Psoas muscle (tissue), 8 donors: Measurements from ENCODE around the gene KCNT1. TPM values are rescaled to one million over a fixed set of nuclear protein-coding genes. Genes with fewer than 3 reads are reported as not detected.

Experiments
- ATAC-seq, 4 donors: fragments of 200-7000 bp; cut with Tn5 transposase; one replicate each; pipeline ENCODE4 v1.9.1; 2020; ENCODE audit warnings: moderate library complexity in 3 of 4, mild to moderate bottlenecking in 2 of 4
- DNase-seq, 2 donors: peaks; one replicate each; pipeline ENCODE4 v3.0.0-alpha.2; 2020
- H3K27ac ChIP-seq: fragments of 200-600 bp; one replicate; pipeline ENCODE4 v1.8.0; 2022
- H3K27me3 ChIP-seq, 3 donors: fragments of 200-600 bp in 1 of 3; one replicate each; pipeline versions ENCODE4 v1.6.1 to v1.8.0; 2013 to 2022; ENCODE audit warnings: low read length in 2 of 3, mild to moderate bottlenecking in 2 of 3, moderate library complexity in 1 of 3; ENCODE audit not compliant: insufficient read depth in 3 of 3
- H3K36me3 ChIP-seq, 2 donors: fragments of 200-600 bp in 1 of 2; one replicate each; pipeline versions ENCODE4 v1.6.1 to v1.8.0; 2013 to 2022; ENCODE audit warnings: low read depth in 1 of 2, mild to moderate bottlenecking in 1 of 2, moderate library complexity in 1 of 2; ENCODE audit not compliant: insufficient read depth in 1 of 2
- H3K4me1 ChIP-seq: fragments of 200-600 bp; one replicate; pipeline ENCODE4 v1.8.0; 2022
- H3K4me3 ChIP-seq: fragments of 200-600 bp; one replicate; pipeline ENCODE4 v1.8.0; 2022; ENCODE audit warnings: mild to moderate bottlenecking
- H3K9me3 ChIP-seq: fragments of 200-600 bp; one replicate; pipeline ENCODE4 v1.8.0; 2022
- WGBS, 3 donors: extraction: QIAGEN DNeasy Blood & Tissue Kit; methylation state at CpG; one replicate each; pipeline versions ENCODE4 v1.1.6 to v1.1.7; 2013; 5-methylcytosine and 5-hydroxymethylcytosine counted together
- intact Hi-C, 2 donors: fragments of 100-400 bp; cut with DNase I; formaldehyde crosslinking; loops; one replicate each; pipeline versions ENCODE4 v1.11.0 to v1.14.2; 2022
- polyA plus RNA-seq, 3 donors: library from polyadenylated mRNA; stranded (reverse); fragments of 200-250 nt; gene quantifications; one replicate each; pipeline ENCODE4 v1.2.3, GENCODE V29; 2013
- total RNA-seq, 4 donors: library from RNA; stranded (reverse); fragmentation: NEBNext Ultra II Directional in 2 of 4; extraction: Animal tissue kit (Norgen Biotek cat#: 25700) in 2 of 4; gene quantifications; one replicate each; pipeline versions ENCODE4 v1.2.1 to v1.2.4, GENCODE V29; 2021 to 2023
- TF ChIP-seq, protein P1 (sequence below): fragments of 200-600 bp; IDR thresholded peaks from one replicate; pipeline ENCODE4 v1.8.0; 2022; ENCODE audit warnings: antibody characterized with exemption
- donor health status: healthy with polysubstance abuse.
- donor health status: DM: no; HTN: no; CAD: no; lungs with moderate emphysema.
- donor health status: Bipolar disorder and iron deficiency.
- donor health status: healthy.
- donor health status: DM: yes; HTN: yes; CAD: no.
- donor health status: DM: no; HTN: no; CAD: no.
- donor health status: DM: no; HTN: no; CAD: no.
- donor health status: DM: yes; HTN: yes; CAD: no.

KCNT1 gene
- total and polyA plus RNA-seq, 7 donors, result 1.1 to 15.0 (median 10.3) TPM

DNA sequence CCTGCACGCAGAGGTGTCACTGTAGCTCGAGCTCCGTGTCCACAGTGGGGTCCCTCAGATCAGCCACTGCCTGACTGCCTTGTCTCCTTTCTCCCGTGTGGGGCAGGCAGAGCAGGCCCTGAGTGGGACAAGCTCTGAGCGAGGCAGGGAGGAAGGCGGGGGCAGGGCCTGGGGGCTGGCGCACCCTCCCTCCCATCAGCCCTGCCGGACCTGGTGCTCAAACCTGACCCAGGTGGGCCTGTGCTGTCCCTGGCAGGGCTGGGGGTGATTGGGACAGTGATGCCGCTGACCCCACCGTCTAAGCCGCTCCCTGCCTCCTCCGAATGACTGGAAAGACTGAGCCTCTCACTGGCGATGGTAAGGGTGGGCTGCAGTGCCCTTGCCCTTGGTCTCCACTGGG lies 60.9 kb downstream of the KCNT1 start:
- no peak overlapping the region for H3K4me3 ChIP-seq
- no peaks in the 10 kb centered on the region for H3K9me3 ChIP-seq
- H3K27ac ChIP-seq, result no peak overlapping the region
- peaks cover 1% of the 10 kb centered on the region for H3K4me1 ChIP-seq
- TF ChIP-seq, protein P1, sequence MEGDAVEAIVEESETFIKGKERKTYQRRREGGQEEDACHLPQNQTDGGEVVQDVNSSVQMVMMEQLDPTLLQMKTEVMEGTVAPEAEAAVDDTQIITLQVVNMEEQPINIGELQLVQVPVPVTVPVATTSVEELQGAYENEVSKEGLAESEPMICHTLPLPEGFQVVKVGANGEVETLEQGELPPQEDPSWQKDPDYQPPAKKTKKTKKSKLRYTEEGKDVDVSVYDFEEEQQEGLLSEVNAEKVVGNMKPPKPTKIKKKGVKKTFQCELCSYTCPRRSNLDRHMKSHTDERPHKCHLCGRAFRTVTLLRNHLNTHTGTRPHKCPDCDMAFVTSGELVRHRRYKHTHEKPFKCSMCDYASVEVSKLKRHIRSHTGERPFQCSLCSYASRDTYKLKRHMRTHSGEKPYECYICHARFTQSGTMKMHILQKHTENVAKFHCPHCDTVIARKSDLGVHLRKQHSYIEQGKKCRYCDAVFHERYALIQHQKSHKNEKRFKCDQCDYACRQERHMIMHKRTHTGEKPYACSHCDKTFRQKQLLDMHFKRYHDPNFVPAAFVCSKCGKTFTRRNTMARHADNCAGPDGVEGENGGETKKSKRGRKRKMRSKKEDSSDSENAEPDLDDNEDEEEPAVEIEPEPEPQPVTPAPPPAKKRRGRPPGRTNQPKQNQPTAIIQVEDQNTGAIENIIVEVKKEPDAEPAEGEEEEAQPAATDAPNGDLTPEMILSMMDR, result no peak
- no peaks in the 10 kb centered on the region for H3K27me3 ChIP-seq
- ATAC-seq (no peak), DNase-seq (no peak)
- 86 to 94% (median 94%) methylated on average over 13 of the region's 13 CpGs for WGBS, 3 donors
- intact Hi-C loops, result no loop called here
- H3K36me3 ChIP-seq, result no peaks in the 10 kb centered on the region

DNA sequence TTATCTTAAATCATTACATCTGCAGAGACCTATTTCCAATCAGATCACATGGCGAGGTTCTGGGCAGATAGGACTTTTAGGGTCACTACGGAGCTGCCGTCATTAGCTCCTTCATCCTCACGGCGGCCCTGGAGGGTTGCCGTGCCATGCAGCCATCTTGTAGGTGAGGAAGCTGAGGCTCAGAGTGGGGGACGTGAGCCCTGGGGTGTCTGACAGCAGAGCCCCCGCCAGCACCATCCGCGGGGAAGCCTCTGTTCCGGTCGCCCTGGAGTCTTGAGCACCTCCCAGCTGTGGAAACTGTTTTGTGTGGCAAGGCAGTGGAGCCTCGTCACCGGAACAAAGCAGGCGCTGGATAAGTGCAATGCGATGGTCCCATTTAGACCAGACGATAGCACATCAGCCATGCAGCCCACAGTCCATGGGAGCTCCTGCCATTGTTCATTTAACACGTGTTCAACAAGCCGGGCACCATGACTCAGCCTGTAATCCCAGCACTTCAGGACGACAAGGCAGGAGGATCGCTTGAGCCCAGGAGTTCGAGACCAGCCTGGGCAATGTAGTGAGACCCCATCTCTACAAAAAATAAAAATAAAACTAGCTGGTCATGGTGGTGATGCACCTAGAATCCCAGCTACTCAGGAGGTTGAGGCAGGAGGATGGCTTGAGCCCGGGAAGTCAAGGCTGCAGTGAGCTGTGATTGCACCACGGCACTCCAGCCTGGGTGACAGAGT lies 61.9 kb downstream of the KCNT1 start:
- intact Hi-C loops, result no loop called here
- Histone ChIP-seq H3K36me3 (no peaks in the 10 kb centered on the region), H3K4me3 (no peak overlapping the region), H3K9me3 (no peaks in the 10 kb centered on the region), H3K27ac (no peak overlapping the region), H3K27me3 (no peaks in the 10 kb centered on the region), H3K4me1 (no peaks in the 10 kb centered on the region)
- no peak for ATAC-seq
- no peak for DNase-seq
- TF ChIP-seq, protein P1, result no peak
- 85 to 94% (median 93%) methylated on average over 24 of the region's 24 CpGs for WGBS, 3 donors

DNA sequence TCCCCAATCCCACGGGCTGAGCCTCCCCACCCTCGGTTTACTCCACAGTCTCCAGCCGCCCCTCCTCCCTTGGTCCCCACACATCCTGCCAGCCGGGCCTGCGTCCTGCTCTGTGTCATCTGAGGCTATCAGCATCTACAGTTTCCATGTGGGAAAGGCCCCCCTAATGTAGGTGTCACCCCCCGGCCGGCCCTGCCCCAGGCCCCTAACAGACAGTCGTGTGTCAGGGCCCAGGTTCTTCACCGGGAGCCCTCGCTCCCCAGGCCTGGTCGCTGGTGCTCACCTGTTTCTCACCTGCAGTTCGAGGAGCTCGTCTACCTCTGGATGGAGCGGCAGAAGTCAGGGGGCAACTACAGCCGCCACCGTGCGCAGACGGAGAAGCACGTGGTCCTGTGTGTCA lies 62.7 kb downstream of the KCNT1 start:
- intact Hi-C loops, result no loop called here
- no peaks in the 10 kb centered on the region for H3K9me3 ChIP-seq
- H3K27me3 ChIP-seq, result no peaks in the 10 kb centered on the region
- no peaks in the 10 kb centered on the region for H3K36me3 ChIP-seq
- 89 to 92% (median 91%) methylated on average over 19 of the region's 19 CpGs for WGBS, 3 donors
- ATAC-seq (no peak), DNase-seq (no peak)
- no peak overlapping the region for H3K27ac ChIP-seq
- no peaks in the 10 kb centered on the region for H3K4me1 ChIP-seq
- TF ChIP-seq, protein P1, result no peak
- no peak overlapping the region for H3K4me3 ChIP-seq

DNA sequence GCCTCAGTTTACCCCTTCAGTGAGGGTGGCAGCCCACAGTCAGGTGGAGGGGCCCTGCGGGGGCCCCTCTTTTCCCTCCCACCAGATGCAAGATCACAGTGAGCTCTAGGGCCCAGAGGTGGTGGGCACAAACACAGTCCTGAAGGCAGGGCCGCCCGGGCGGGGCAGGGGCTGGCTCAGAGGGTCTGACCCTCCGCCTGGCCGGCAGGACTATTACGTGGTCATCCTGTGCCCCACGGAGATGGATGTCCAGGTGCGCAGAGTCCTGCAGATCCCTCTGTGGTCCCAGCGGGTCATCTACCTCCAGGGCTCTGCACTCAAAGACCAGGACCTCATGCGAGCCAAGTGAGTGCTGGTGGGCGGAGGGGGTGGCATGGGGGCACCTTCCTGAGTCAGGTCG lies 63.4 kb downstream of the KCNT1 start:
- Histone ChIP-seq H3K36me3 (no peaks in the 10 kb centered on the region), H3K4me3 (no peak overlapping the region), H3K27me3 (no peaks in the 10 kb centered on the region), H3K27ac (no peak overlapping the region), H3K9me3 (no peaks in the 10 kb centered on the region), H3K4me1 (no peaks in the 10 kb centered on the region)
- intact Hi-C loops, result no loop called here
- no peak for DNase-seq
- TF ChIP-seq, protein P1, result no peak
- WGBS, 3 donors, result 95 to 98% (median 97%) methylated on average over 13 of the region's 13 CpGs
- no peak for ATAC-seq

DNA sequence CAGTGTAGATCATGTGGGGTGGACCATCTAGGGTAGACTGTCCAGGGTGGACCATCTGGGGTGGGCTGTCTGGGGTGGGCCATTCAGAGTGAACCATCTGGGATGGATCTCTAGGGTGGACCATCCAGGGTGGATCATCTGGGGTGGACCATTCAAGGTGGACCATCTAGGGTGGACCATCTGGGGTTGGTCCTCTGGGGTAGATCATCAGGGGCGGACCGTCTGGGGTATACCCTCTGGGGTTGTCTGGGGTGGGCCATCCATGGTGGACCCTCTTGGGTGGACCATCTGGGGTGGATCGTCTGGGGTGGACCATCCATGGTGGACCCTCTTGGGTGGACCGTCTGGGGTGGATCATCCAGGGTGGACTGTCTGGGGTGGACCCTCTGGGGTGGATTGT lies 64.3 kb downstream of the KCNT1 start:
- WGBS, 3 donors, result 95 to 98% (median 97%) methylated on average over 4 of the region's 4 CpGs
- H3K9me3 ChIP-seq, result no peaks in the 10 kb centered on the region
- no peak overlapping the region for H3K27ac ChIP-seq
- intact Hi-C loops, result no loop called here
- TF ChIP-seq, protein P1, result no peak
- no peaks in the 10 kb centered on the region for H3K36me3 ChIP-seq
- ATAC-seq (no peak), DNase-seq (no peak)
- H3K4me3 ChIP-seq, result no peak overlapping the region
- H3K27me3 ChIP-seq, result no peaks in the 10 kb centered on the region
- no peaks in the 10 kb centered on the region for H3K4me1 ChIP-seq
